ENCODE results near the gene BRD1.
"Not testable (repeated sequence)": the region's sequence is repeated elsewhere in the genome, so short reads cannot be mapped to it uniquely, and the experiment has no call there.

Gene BRD1

DNA sequence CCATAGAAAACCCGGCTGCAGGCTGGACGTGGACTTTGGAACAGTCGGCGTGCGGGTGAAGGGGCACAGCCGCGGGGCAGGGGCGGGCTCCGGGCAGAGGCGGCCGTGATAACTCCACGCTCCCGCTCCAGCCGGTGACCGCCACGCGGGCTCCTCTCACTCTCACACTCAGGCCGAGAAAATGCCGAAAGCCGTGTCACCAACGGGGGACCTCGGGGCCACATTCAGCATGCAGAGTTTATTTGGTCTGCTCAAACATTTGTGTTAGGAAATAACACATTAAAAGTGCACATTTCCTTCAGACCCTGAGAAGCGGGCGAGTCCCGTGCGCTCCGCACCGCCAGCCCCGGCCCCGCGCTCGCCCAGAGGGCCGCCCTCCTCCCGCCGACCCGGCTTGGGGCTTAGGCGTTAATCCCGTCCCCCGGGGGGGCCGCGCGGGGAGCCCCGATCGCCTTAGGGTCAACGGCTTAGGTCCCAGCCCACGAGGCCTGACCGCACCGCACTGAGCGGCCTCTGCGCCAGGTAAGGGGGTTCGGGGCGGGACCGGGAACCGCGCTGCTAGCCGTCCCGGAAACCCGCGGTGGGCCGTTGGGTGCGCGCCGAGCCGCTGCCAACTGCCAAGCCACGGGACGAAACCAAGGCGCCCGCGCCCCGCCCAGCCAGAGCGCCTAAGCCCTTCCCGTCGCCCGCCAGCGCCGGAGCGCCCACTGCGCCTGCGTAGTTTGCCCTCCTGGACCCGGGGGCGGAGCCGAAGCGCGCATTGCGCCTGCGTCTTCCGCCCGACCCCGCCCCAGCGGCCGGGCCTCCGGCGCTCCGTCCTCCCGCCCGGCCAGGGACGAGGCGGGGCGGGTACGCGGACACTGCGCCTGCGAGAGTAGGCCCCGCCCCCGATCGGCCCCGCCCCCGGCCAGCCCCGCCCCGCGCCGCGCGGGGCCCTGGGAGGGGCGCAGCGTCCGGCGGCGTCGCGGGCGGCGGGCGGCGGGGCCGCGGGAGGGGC, 25.5 kb upstream of the BRD1 start, which contains the start of gene ZBED4:
TSS of gene ZBED4 (plus strand) at position 947 of the 997 bp plus-strand sequence. CDS start 29,819 bp downstream, outside the sequence.
- peak; percentile 93 to 99 (median 96) for DNase-seq

GRCh38 chr22:49852568-49852897, 24.9 kb upstream of the BRD1 start:
- not testable (repeated sequence) for DNase-seq

DNA sequence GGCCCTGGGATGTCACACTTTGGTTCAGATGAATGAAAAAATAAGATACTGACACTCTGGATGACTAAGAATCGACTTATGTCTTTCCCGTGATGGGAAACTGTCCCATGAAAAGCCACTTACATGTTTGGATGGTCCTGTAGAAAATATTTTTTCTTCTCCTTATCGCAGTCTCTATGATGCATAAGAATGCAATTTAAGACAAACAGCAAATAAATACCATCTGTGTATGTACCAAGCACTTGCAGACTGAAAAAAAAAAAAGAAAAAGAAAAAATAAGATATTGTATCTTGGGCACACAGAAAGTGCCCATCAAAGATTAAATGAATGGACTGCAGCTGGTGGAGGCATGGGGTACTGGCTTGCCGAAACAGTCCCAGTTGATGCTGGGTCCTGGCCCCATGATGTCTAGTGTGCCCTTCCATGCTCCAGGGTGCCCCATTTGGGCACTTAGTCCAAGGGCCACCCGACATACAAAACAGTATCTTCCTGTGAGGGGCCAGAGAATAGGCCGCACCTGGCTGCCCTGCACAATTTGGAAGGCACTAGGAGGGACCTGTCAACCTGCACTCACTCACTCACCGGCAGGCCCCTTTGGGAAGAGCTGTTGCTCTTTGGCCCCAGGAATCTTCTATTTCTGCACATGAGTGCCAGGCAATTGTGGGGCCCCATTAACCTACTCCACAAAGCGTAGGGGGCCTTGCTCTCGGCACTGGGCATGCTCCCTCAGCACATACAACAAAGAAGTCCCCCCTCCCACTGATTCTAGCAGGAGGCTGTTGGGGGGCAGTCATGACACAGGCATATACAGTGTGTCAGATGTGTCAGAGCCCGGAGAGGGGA, 23.5 kb upstream of the BRD1 start:
- DNase-seq: no peak

- DNase-seq: no peak
These were observed 22.6 kb upstream of the BRD1 start for GRCh38 chr22:49850021-49850911.

DNA sequence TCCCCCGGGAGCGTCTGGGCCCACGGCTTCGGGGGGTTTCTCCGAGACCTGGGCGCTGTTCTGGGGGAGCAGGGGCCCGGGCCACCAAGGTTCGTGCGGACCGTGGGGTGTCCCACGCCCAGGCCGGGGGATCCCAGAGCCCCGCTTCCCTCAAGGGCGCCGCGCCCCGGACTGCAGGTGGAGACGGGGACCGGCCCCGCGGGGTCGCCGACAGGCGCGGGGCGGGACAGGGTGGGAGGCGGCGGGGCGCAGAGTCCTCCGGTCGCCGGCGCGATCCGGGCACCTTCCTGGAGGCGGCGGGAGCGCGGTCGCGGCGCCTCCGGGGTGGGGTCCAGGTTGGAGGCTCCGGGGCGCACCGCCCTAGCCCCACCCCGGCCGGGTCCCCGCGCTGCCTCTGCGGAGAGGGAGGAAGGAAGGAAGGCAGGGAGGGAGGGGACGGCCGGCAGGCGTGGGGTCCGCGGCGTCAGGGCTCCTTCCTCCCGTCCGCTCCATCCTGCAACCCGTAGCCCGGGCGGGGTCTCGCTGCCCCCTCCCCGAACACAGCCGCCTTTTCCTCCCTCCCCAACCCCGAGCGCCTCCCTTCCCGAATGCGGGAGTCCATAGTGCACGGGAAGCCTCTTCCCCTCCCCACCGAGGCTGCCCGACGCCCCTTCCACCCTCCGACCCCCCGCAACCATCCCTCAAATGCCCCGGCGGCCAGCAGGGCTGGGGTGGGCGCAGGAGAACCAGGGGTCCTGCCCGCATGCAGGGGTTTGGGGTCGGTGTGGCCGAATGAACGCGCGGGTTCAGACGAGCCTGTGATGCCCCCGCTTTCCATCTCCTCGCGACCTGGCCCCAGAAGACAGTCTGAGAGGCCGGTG, 21.7 kb upstream of the BRD1 start:
- no peak for DNase-seq

DNA sequence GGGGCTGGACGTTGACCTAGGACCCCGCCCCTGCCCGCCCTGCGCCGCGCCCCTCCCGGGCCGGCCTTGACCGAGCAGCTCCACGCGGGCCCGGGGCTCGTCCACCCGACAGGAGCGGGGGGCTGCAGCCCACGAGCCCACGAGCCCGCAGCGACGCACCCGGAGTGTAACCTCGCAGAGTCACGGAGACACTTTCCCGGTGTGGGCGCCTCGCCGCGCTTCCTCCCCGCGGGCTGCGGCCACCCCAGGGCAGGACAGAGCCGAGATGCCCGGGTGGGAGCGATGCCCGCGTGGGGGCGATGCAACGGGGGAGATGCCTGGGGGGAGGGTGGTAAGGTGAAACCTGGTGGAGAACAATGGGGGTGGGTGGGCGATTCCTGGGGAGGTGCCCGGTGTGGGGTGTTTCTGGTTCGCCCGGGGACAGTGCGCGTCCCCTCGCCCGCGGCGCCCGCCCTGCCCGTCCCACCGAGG, 21.1 kb upstream of the BRD1 start:
- no peak for DNase-seq

DNA sequence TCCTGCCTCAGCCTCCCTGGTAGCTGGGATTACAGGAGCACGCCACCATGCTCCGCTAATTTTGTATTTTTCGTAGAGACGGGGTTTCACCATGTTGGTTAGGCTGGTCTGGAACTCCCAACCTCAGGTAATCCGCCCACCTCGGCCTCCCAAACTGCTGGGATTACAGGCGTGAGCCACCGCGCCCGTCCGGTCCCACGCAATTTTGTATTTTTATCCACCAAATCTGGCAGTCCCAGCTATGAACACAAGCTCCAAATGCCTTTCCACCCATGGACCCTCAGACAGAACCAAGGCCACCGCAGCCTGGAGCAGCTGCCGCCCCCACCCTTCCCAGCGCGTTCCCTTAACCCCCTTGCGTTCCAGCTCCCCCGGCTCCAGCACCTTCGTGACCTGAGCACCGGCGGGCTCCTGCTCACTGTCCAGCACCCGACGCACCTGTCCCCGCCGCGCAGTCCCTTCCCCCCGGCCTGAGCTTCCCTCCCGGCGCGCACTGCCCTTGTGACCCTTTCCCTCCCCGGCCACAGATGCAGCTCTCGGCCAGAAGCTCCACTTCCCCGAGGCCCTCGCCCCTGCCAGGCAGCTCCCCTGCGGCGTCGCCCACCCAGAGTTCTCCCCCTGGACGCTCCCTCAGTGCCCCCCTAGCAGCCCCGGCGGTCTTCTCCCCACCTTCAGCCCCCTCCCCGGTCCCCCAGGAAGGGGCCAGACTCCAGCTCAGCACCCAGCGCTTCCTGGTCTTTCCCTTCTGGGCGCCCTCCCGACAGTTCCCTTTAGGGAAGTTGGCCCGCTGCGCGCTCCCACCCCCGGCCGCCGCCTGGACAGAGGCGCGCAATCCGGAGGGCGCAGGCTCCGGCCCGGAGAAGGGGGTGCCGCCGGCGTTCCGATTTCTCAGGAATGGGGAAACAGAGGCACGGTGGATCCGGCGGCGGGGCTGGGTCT, 20.3 kb upstream of the BRD1 start:
- no peak for DNase-seq

DNA sequence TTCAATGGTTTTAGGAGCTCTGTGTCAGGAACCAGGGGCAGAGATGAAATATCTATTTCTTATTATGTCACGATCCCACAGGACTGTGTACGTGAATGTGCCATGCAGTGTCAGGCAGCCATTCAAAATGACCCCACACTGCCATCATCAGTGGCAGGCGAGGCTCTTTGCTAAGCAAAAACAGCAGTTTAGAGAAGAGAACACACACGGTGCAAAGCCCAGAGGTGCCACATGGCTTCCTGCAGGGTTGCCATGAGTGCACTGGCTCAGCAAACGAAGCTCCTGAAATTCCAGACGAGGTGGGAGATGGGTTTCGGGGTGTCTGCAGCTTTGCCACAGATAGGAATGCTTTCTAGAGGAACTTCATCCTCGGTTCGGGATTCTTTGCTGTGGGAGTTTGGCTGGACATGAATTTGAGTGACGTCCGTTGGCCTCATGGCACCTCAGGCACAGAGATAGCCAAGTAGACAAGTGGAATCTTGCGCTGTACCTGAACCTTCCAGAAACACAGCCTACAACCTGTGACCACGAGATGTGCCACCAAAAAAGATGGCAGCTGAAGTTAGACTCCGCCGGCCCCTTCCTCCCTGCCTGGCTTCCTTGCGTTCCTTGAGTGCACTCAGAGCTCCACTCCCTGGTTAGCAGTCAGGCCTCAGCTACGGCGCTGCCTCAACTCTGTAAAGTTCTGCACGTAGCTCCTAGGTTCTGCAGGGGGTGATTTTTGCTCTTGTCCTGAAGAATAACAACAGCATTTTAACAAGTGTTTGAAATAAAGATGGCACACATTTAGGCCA, 18.2 kb upstream of the BRD1 start:
- no peak for DNase-seq

DNA sequence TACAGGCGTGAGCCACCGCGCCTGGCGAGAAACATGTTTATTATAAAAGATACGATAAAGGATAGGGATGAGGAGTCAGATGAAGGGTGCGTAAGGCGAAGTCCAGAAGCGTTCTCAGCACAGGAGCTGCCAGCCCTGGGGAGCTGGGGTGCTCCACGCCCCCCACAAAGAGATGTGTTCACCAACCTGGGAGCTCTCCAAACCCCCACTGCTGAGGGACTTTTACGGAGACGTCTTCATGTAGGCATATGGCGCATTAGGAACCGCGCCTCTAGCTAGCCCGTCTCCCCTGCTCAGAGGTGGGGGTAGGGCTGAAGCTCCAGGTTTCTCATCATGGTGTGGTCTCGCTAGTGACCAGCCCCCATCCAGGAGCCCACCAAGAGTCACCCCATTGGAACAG, 17.6 kb upstream of the BRD1 start:
- no peak for DNase-seq

- peak in 3 of 4 experiments; percentile 27 to 57 (median 56) for DNase-seq
These were observed 11.4 kb upstream of the BRD1 start for GRCh38 chr22:49838771-49839717.

- DNase-seq: no peak
These were observed 5.8 kb upstream of the BRD1 start for GRCh38 chr22:49833340-49834007.

DNA sequence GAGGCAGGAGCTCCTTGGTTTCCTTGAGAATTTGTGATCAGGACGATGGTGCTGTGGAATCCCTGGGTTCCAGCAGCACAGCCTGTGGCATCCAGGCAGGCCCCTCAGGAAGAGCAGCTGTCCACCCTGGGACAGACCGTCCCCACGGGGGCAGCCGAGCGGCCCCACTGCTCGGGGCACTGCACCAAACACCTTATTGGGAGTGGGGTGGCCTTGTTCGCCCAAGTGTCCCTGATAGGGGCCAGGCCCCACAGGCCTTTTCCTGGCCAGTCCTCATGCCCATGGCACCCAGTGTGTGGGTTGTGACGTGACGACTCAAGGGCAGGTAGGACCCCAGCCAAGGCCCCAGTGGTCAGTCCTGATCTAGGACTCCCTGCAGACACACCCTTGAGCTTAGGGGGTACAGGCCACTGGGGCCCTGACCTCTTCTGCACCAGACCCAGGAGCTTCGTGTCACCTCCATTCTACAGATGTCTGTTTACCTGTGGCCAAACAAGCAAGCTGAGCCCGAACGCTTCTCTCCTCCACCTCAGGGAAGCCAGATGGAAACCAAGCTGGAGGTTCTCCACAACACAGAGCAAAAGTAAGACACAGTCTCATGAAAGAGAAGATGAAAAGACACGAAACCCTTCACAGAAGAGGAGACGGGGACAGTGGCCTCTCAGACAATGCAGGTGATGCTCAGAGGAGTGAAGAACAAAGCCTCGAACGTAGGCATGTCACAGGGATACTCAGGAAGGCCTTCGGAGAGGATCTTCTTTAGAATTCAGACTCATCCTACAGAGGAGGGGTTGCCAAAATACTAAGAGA, 1.6 kb upstream of the BRD1 start:
- DNase-seq: no peak

GRCh38 chr22:49828599-49828965, 909 bp upstream of the BRD1 start:
- DNase-seq: no peak

GRCh38 chr22:49827271-49827852, 311 bp downstream of the BRD1 start:
- DNase-seq: no peak

- DNase-seq: no peak
These were observed 936 bp downstream of the BRD1 start for GRCh38 chr22:49826603-49827270.
